WTC11 (cell line): ENCODE results near the gene ASIC3.

Experiments used
- AFF4 ChIP-seq: sonication (generic); formaldehyde crosslinking; IDR thresholded peaks from 2 replicates; pipeline ENCODE4 v1.8.1; 2023; ENCODE audit warnings: mild to moderate bottlenecking, missing genetic modification reagents, borderline replicate concordance
- CBFB ChIP-seq: sonication (generic); formaldehyde crosslinking; IDR thresholded peaks from 2 replicates; pipeline ENCODE4 v1.8.1; 2022; ENCODE audit warnings: mild to moderate bottlenecking, low read depth, missing genetic modification reagents
- CTCF ChIP-seq: fragments of 200-600 bp; IDR thresholded peaks from 2 replicates; pipeline ENCODE4 v1.8.0; 2022; ENCODE audit warnings: antibody characterized with exemption
- ELF4 ChIP-seq: sonication (generic); formaldehyde crosslinking; IDR thresholded peaks from 2 replicates; pipeline ENCODE4 v1.8.1; 2022; ENCODE audit warnings: low read depth, mild to moderate bottlenecking, moderate library complexity, missing genetic modification reagents
- EMX1 ChIP-seq: fragments of 250-450 bp; sonication (Bioruptor Pico); IDR thresholded peaks from 2 replicates; pipeline ENCODE4 v1.8.0; 2021; ENCODE audit warnings: mild to moderate bottlenecking
- KAT7 ChIP-seq: sonication (generic); formaldehyde crosslinking; IDR thresholded peaks from 2 replicates; pipeline ENCODE4 v1.8.1; 2023; ENCODE audit warnings: missing genetic modification reagents, mild to moderate bottlenecking, borderline replicate concordance
- MLX ChIP-seq: sonication (generic); formaldehyde crosslinking; IDR thresholded peaks from 2 replicates; pipeline ENCODE4 v1.8.1; 2023; ENCODE audit warnings: mild to moderate bottlenecking, missing genetic modification reagents, moderate library complexity
- MXD4 ChIP-seq: fragments of 250-450 bp; sonication (Bioruptor Pico); IDR thresholded peaks from 2 replicates; pipeline ENCODE4 v1.8.0; 2021; ENCODE audit warnings: mild to moderate bottlenecking, moderate library complexity, borderline replicate concordance
- PREB ChIP-seq: sonication (generic); formaldehyde crosslinking; IDR thresholded peaks from 2 replicates; pipeline ENCODE4 v1.8.1; 2022; ENCODE audit warnings: mild to moderate bottlenecking, missing genetic modification reagents, moderate library complexity, borderline replicate concordance
- ZNF138 ChIP-seq: sonication (generic); formaldehyde crosslinking; conservative IDR thresholded peaks from 2 replicates; pipeline ENCODE4 v1.8.1; 2022; ENCODE audit warnings: mild to moderate bottlenecking, moderate library complexity, missing genetic modification reagents

- TF ChIP-seq CTCF (no peak), KAT7 (CRISPR knock-in tag) (no peak), AFF4 (CRISPR knock-in tag) (no peak), PREB (CRISPR knock-in tag) (no peak), MLX (CRISPR knock-in tag) (no peak), MXD4 (CRISPR knock-in tag) (no peak), EMX1 (CRISPR knock-in tag) (no peak), CBFB (CRISPR knock-in tag) (no peak), ZNF138 (no peak), ELF4 (CRISPR knock-in tag) (no peak)
These were observed 9.1 kb upstream of the ASIC3 start for GRCh38 chr7:151038951-151039849.
